K562 (cell line): ENCODE results near the gene ZFYVE28. TPM values are rescaled to one million over a fixed set of nuclear protein-coding genes. Genes with fewer than 3 reads are reported as not detected.

Experiments
- ATAC-seq: fragments of 200-7000 bp; cut with Tn5 transposase; 3 replicates; pipeline ENCODE4 v1.9.1; 2020; ENCODE audit warnings: moderate library complexity
- BruUV-seq: library from RNA; stranded (reverse); fragments of 400-500 nt; replicated peaks from 2 replicates; lab custom pipeline; 2021; lab: Mats Ljungman, UMichigan
- CTCF ChIA-PET: fragments of 300-600 bp; formaldehyde crosslinking; extraction: SDS; loops from one replicate; lab custom pipeline; 2021; ENCODE audit warnings: low intra/inter-chr PET ratio; lab: Yijun Ruan, JAX
- POLR2A ChIA-PET: fragments of 300-600, 350-650 bp; sonication (Branson Sonifier 250); formaldehyde crosslinking; extraction: SDS; loops from one replicate; lab custom pipeline; 2021; ENCODE audit warnings: antibody characterized with exemption, inconsistent platforms; lab: Yijun Ruan, JAX
- DNase-seq, 4 experiments: peaks; one replicate each; pipeline versions ENCODE4 v3.0.0 to v3.0.0-alpha.2; 2011 to 2018; ENCODE audit warnings: low spot score in 3 of 4, mixed read lengths in 3 of 4; ENCODE audit errors: extremely low read depth in 1 of 4
- FAIRE-seq: peaks from 2 replicates; lab custom pipeline; 2011; peaks lifted over from hg19 to GRCh38; lab: Jason Lieb, UNC
- H2AFZ ChIP-seq: 2 replicates; pipeline ENCODE4 v1.6.0; 2011; ENCODE audit warnings: low read depth, low read length, control low read depth, inconsistent platforms
- H3K27ac ChIP-seq: fragments of 200-600 bp; 3 replicates; pipeline ENCODE4 v1.8.0; 2011; ENCODE audit warnings: low read depth, mild to moderate bottlenecking, control low read depth, inconsistent platforms, low read length, moderate library complexity, mixed read lengths; ENCODE audit errors: extremely low read depth
- H3K27me3 ChIP-seq, 2 experiments: fragments of 300-600 bp in 1 of 2; 2 replicates in 1 of 2; 3 replicates in 1 of 2; pipeline versions ENCODE4 v1.6.0 to v1.8.0; 2011; ENCODE audit warnings: inconsistent platforms in 2 of 2, low read length in 2 of 2, mild to moderate bottlenecking in 1 of 2, mixed read lengths in 1 of 2, moderate library complexity in 1 of 2; ENCODE audit not compliant: control insufficient read depth in 2 of 2, insufficient read depth in 2 of 2
- H3K36me3 ChIP-seq: fragments of 300-600 bp; 3 replicates; pipeline ENCODE4 v1.8.0; 2011; ENCODE audit warnings: mild to moderate bottlenecking, low read length, inconsistent platforms; ENCODE audit not compliant: control insufficient read depth, insufficient read depth
- H3K4me1 ChIP-seq, 2 experiments: fragments of 200-600 bp in 1 of 2; replicated peaks in 1 of 2; 2 replicates in 1 of 2; 3 replicates in 1 of 2; pipeline versions ENCODE4 v1.5.1 to v1.8.0; 2011; ENCODE audit warnings: inconsistent platforms in 2 of 2, low read length in 2 of 2, mild to moderate bottlenecking in 1 of 2, mixed read lengths in 1 of 2, moderate library complexity in 1 of 2; ENCODE audit not compliant: control insufficient read depth in 2 of 2, insufficient read depth in 2 of 2
- H3K4me2 ChIP-seq: 2 replicates; pipeline ENCODE4 v1.6.1; 2011; ENCODE audit warnings: low read length, control low read depth, inconsistent platforms, mixed read lengths; ENCODE audit not compliant: insufficient read depth
- H3K4me3 ChIP-seq: fragments of 200-600 bp; sonication (generic), shearing (Covaris generic); 2 replicates; pipeline ENCODE4 v1.5.1; 2016; ENCODE audit warnings: control low read depth, inconsistent platforms
- H3K79me2 ChIP-seq: fragments of 200-600 bp; 3 replicates; pipeline ENCODE4 v1.8.0; 2011; ENCODE audit warnings: low read length, inconsistent platforms; ENCODE audit not compliant: control insufficient read depth, insufficient read depth
- H3K9ac ChIP-seq, 2 experiments: 2 replicates each; pipeline versions ENCODE4 v1.6.0 to v1.6.1; 2011; ENCODE audit warnings: low read depth in 2 of 2, low read length in 2 of 2, control low read depth in 1 of 2, inconsistent platforms in 1 of 2, mild to moderate bottlenecking in 1 of 2, mixed read lengths in 1 of 2; ENCODE audit not compliant: insufficient read depth in 1 of 2
- H3K9me1 ChIP-seq: one replicate; pipeline ENCODE4 v1.6.0; 2011; ENCODE audit warnings: inconsistent platforms, mild to moderate bottlenecking, low read length, moderate library complexity; ENCODE audit not compliant: control insufficient read depth, insufficient read depth
- H3K9me3 ChIP-seq: replicated peaks from 2 replicates; pipeline ENCODE4 v1.5.1; 2011; ENCODE audit warnings: low read depth, low read length, inconsistent platforms; ENCODE audit not compliant: control insufficient read depth, insufficient read depth
- H4K20me1 ChIP-seq: replicated peaks from 2 replicates; pipeline ENCODE4 v1.6.1; 2011; ENCODE audit warnings: low read length, inconsistent platforms, mixed read lengths; ENCODE audit not compliant: control insufficient read depth, insufficient read depth
- CBFA2T3 ChIP-seq: fragments of 450-650 bp; IDR thresholded peaks from 2 replicates; pipeline ENCODE4 v1.6.1; 2017
- EZH2 ChIP-seq: IDR thresholded peaks from 2 replicates; pipeline ENCODE4 v1.6.1; 2012; ENCODE audit warnings: low read depth, mild to moderate bottlenecking, inconsistent platforms, low read length, borderline replicate concordance
- GTF2E2 ChIP-seq: fragments of 200-800 bp; sonication (Bioruptor generic); IDR thresholded peaks from 2 replicates; pipeline ENCODE4 v1.6.1; 2016; ENCODE audit warnings: missing genetic modification characterization, missing compliant biosample characterization
- MBD2 ChIP-seq: sonication (generic); IDR thresholded peaks from 2 replicates; pipeline ENCODE4 v1.6.1; 2016; ENCODE audit warnings: low read depth, borderline replicate concordance
- MGA ChIP-seq: fragments of 450-650 bp; IDR thresholded peaks from 2 replicates; pipeline ENCODE4 v1.6.1; 2016; ENCODE audit warnings: mild to moderate bottlenecking, moderate library complexity
- ZNF408 ChIP-seq: fragments of 250-450 bp; sonication (Bioruptor Pico); IDR thresholded peaks from 2 replicates; pipeline ENCODE4 v1.4.0; 2020; ENCODE audit warnings: low read depth, mild to moderate bottlenecking, moderate library complexity
- WGBS: fragments of 100-300 bp; shearing (Covaris generic); methylation state at CpG from one replicate; pipeline ENCODE4 v1.1.6; 2016; ENCODE audit warnings: low coverage, mixed read lengths; ENCODE audit not compliant: insufficient coverage; ENCODE audit errors: missing lambda C conversion rate; 5-methylcytosine and 5-hydroxymethylcytosine counted together
- in situ Hi-C: fragments of 300-500 bp; cut with MboI; formaldehyde crosslinking; loops from 4 replicates; pipeline ENCODE4 v1.15.0; 2018; ENCODE audit warnings: inconsistent platforms, mixed read lengths
- intact Hi-C: fragments of 100-400 bp; cut with micrococcal nuclease; formaldehyde crosslinking; loops from 2 replicates; pipeline ENCODE4 v1.14.2; 2022
- polyA plus RNA-seq, 8 experiments: library from polyadenylated mRNA; depleted of rRNA in 4 of 8; stranded (reverse) in 5 of 8; unstranded in 3 of 8; fragments of >200 nt; fragmentation: Nextera tagmentation in 2 of 8; fragmentation: Illumina TruSeq in 1 of 8; extraction: Ambion mirVana in 2 of 8; extraction: Trizol in 1 of 8; gene quantifications; 2 replicates each; pipeline versions ENCODE4 v1.2.1 to v1.2.3, GENCODE V29; 2011 to 2014; ENCODE audit warnings: inconsistent platforms in 1 of 8, missing spikeins in 1 of 8
- total RNA-seq, 7 experiments: library from RNA; depleted of rRNA in 6 of 7; stranded (reverse); fragments of >200 nt in 6 of 7; fragmentation: Illumina TruSeq in 2 of 7; extraction: Trizol in 2 of 7; gene quantifications; 2 replicates each; pipeline versions ENCODE4 v1.2.1 to v1.2.3, GENCODE V29; 2011 to 2021; ENCODE audit warnings: low replicate concordance in 1 of 7

The ZFYVE28 gene
- total and polyA plus RNA-seq, 9 of the 15 experiments (the other 6 are each of a cell fraction or from before 2014, with no cell fraction given): 1.3 to 24.8 (median 8.9) TPM

DNA sequence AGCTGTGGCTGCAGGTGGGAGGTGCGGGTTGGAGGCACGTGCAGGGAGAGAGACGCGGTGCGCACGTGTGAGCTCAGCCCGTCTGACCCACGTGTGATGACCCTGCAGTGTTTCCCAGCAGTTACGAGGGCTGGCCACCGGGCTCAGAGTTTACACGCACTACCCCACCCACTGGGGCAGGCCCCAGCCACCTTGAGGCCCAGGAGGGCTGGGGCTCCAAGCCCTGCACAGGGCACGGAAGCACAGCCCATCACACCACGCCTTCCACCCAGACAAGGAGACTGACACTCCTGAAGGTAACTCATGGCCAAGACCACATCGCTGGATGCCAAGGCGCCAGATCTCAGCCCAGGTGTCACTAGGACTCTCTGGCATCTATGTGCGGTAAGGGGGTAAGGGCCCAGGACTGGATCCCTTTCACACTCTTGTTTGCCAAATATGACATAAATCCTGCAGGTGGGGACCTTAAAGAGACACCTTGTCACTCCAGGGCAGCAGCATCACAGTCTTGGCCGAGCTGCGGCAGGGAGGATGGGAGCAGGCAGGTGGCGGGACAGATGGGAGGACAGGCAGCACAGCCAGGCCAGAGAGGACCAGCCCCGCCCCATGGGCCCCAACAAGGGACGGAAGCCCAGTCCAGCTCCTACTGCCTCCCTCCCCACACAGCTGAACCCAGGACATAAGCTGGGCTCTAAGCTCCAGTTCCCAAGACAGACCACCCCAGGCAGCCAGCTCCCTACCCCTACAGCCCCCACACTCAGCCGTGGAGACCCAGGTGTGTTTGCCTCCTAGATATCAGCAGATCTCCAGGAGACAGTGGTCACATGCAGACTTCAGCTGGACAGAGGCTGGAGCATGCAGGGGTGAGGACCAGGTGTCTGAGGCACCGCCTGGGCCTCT, 56.8 kb downstream of the ZFYVE28 start:
- ATAC-seq (peak; percentile 10; the same call in 2 of the 3 replicates), DNase-seq (peak in 1 of 4 experiments; percentile 29), FAIRE-seq (peak; percentile 56)
- no peak overlapping the region for H3K4me3 ChIP-seq
- H3K27ac ChIP-seq: no peak overlapping the region
- H2AFZ ChIP-seq: no peak overlapping the region
- no peaks in the 10 kb centered on the region for H3K27me3 ChIP-seq
- H3K4me1 ChIP-seq: peaks cover 18 to 66% of the 10 kb centered on the region in 2 experiments; a peak in 4 of 5 replicates
- in situ Hi-C loops (no loop called here), intact Hi-C loops (no loop called here)
- POLR2A ChIA-PET: interaction anchor here (0.6 to 1.0 kb wide), 4 partner anchors 47 to 1151 kb away, joined by 3 to 4 read pairs (median 4); no protein-coding TSS in a partner anchor
- BruUV-seq: no TSS peak
- H3K9ac ChIP-seq: peak overlapping the region in 1 of 2 experiments; percentile 61; a peak in 2 of 4 replicates
- peaks cover 36% of the 10 kb centered on the region; the same call in 2 of the 3 replicates for H3K79me2 ChIP-seq
- WGBS: 60% methylated on average over 21 of the region's 23 CpGs
- no peak overlapping the region for H3K4me2 ChIP-seq
- no peaks in the 10 kb centered on the region for H3K36me3 ChIP-seq
- CTCF ChIA-PET: no interaction called here
- H4K20me1 ChIP-seq: no peaks in the 10 kb centered on the region; the same call in 1 of the 2 replicates
- H3K9me1 ChIP-seq: no peaks in the 10 kb centered on the region
- no peaks in the 10 kb centered on the region for H3K9me3 ChIP-seq
- TF ChIP-seq GTF2E2 (no peak), CBFA2T3 (0 out of 2 replicates have a peak, but pooled peaks have one; percentile 4), MGA (0 out of 2 replicates have a peak, but pooled peaks have one; percentile 15), ZNF408 (CRISPR knock-in tag) (no peak), EZH2 (no peak), MBD2 (no peak)
